Activated T-cell treated with anti-CD3 and anti-CD28 coated beads for 48 hours (primary cell): ENCODE measurements around the gene SSPN.

Source experiments
- DNase-seq: peaks from one replicate; pipeline ENCODE4 v3.0.0-alpha.2; 2020; ENCODE audit warnings: low read depth

Gene SSPN

GRCh38 chr12:26187014-26187798, 8.2 kb upstream of the SSPN start:
- no peak for DNase-seq

- no peak for DNase-seq
These were observed 7.2 kb upstream of the SSPN start for GRCh38 chr12:26188127-26188526.

GRCh38 chr12:26188641-26189040, 6.7 kb upstream of the SSPN start:
- no peak for DNase-seq

GRCh38 chr12:26192142-26192541, 3.2 kb upstream of the SSPN start:
- no peak for DNase-seq

GRCh38 chr12:26193539-26193938, 1.8 kb upstream of the SSPN start:
- DNase-seq = no peak

GRCh38 chr12:26195641-26196420, 458 bp downstream of the SSPN start:
- peak; percentile 4 for DNase-seq

- no peak for DNase-seq
These were observed 996 bp downstream of the SSPN start for GRCh38 chr12:26196421-26196716.

GRCh38 chr12:26197832-26198231, 2.5 kb downstream of the SSPN start:
- no peak for DNase-seq

GRCh38 chr12:26198742-26199141, 3.4 kb downstream of the SSPN start:
- DNase-seq = no peak

- no peak for DNase-seq
These were observed 7.9 kb downstream of the SSPN start for GRCh38 chr12:26203167-26203780.

GRCh38 chr12:26204612-26205289, 9.4 kb downstream of the SSPN start:
- DNase-seq = no peak

GRCh38 chr12:26205298-26205697, 9.9 kb downstream of the SSPN start:
- DNase-seq = no peak

- DNase-seq = no peak
These were observed 10.6 kb downstream of the SSPN start for GRCh38 chr12:26205941-26206340.

- DNase-seq = no peak
These were observed 16.0 kb downstream of the SSPN start for GRCh38 chr12:26211331-26211730.

GRCh38 chr12:26212396-26212795, 17.0 kb downstream of the SSPN start:
- no peak for DNase-seq

GRCh38 chr12:26212988-26213387, 17.6 kb downstream of the SSPN start:
- no peak for DNase-seq

GRCh38 chr12:26214121-26214520, 18.7 kb downstream of the SSPN start:
- no peak for DNase-seq

GRCh38 chr12:26219736-26220135, 24.4 kb downstream of the SSPN start:
- DNase-seq = no peak

GRCh38 chr12:26224657-26225056, 29.3 kb downstream of the SSPN start:
- DNase-seq = no peak

GRCh38 chr12:26226122-26226521, 30.7 kb downstream of the SSPN start:
- no peak for DNase-seq

- DNase-seq = no peak
These were observed 31.4 kb downstream of the SSPN start for GRCh38 chr12:26226629-26227360.

- DNase-seq = no peak
These were observed 32.0 kb downstream of the SSPN start for GRCh38 chr12:26227361-26227745.
